Measurements from ENCODE around the gene SHC3.

Gene SHC3

DNA sequence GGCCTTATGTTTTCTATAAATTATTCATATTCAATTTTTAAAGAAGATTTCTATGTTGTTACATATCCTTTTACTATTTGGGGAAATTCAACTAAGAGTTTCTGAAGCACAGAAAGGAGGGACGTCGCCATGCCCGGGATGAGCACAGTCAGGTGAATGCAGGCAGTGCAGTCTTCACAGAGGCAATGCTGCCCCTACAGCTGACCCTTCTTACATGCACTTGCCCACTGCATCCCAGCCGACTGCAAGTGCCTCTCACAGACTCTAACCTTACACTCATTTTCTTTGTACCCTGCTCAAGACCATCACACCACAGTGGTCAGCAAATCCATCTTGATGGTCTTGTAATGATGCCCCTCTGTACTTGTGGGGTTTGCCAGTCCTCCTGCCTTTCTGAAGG lies 73.8 kb downstream of the SHC3 start:
- DNase-seq = no peak

DNA sequence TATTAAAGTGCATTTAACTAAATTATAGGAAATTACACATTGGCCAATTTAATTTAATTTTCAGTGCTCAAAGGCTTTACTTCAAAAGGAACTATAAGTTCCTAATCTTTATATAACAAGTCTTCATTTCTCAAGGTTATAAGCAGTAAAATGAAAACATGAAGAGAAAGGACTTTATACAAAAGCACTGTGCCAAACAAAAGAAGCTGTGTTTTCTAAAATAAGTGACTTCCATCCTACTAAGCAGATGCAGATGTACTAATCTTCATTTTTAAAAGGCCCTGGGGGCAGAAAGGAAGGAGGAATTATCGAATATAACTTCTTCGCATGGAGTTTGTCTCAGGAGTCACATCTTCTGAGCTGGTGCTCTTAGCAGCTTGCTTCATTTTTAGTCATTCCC lies 81.4 kb downstream of the SHC3 start:
- DNase-seq = no peak

- DNase-seq = no peak
Observed at GRCh38 chr9:89096807-89097206, 81.8 kb downstream of the SHC3 start.

- no peak for DNase-seq
Observed at GRCh38 chr9:89095761-89096528, 82.7 kb downstream of the SHC3 start.

DNA sequence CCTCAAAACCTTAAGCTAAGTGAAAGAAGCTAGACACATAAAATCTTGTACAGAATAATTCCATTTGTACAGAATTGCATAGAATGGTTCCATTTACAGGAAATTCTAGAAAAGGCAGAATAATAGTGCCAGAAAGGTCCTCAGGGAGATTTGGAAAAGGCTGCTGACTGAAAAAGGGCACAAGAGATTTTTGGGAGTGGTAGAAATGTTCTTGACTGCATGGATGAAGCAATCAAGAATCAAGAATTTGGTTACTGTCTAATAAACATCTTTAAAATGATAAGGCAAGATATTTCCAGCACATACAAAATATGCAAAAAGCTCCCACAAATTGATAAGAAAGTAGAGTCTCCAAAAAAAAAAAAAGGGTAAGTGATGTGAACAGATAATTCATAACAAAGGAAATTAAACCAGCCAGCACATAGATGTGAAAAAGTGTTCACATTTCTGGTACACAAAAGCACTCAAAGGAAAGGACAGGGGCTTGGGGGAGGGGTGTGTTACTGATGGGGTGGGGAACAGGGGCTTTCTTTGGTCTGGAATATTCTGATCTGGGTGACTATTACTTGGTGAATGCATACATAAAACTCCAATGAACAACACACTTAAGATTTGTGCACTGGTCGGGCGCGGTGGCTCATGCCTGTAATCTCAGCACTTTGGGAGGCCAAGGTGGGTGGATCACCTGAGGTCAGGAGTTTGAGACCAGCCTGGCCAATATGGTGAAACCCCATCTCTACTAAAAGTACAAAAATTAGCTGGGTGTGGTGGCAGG lies 85.2 kb downstream of the SHC3 start:
- no peak for DNase-seq

DNA sequence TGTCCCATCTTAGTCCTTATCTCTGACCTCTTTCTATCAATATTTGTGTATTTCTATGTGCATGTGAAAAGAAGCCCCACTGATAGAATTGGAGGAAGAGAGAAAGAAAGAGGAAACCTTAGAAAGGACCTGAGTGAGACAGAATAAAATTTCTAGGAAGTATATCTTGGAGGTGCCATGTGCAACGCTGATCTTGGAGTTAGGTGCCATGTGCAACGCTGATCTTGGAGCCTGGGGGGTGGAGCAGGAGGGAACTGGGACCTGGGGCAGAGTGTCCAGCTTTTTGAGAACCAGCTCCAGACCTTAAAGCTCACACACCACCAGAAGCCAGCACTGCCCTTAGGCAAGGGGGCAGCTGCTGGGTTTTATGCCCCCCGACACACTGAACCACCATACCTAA lies 89.4 kb downstream of the SHC3 start:
- no peak for DNase-seq

DNA sequence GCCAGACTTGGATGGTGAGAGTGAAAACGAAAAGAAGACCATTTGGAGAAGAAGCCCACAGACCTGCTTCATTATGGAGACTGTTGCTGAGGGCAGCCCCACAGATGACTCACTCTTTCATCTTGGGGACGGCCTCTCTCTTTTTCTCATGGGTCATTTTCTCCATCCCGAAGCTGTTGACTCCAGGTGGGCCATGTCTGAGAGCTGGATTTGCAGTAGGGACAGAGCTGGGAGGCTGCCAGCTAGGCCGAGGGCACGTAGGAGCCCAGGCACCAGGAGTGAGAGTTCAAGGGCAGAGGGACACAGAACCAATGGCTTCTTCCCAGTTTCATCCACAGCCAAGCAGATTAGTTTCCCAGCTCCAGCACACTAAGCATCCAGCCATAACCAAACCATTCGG lies 95.0 kb downstream of the SHC3 start:
- no peak for DNase-seq

GRCh38 chr9:89080193-89080592 lies 98.4 kb downstream of the SHC3 start:
- DNase-seq = no peak

DNA sequence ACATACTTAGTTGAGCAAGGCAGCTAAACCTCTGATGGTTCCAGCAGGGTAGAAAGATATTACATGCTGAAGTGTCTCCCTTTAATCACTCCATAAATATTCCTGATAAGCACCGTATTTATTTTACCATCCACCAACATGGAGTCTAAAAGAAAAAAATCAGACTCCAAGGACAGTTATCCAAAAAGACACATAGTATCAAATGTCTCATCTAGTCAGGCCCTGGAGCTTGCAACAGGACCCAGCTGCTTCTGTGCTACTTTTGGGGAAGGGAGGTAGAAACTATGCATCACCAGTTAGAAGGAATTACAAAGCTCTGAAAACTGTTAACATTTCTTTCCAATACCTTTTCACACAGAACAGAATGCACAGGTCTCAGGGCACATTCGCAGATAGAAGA lies 99.2 kb downstream of the SHC3 start:
- no peak for DNase-seq

DNA sequence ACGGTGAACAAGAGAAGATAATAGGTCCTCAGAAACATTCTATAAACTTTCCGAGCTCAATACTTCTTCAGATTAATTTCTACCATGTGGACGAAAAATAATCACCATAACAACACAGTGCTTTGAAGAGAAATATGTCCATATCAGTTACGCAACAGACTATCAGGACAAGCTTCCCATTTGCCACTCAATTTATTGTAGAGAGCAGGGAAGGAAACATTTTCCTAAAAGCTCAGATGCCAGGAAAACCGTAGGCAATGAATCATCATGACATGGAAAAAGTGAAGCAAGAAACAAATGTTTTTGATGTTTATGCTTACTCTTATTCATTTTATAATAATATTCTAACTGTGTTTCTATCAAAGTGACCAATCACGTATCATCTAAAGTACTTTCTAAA lies 99.8 kb downstream of the SHC3 start:
- DNase-seq = no peak

GRCh38 chr9:89078421-89078820 lies 100.2 kb downstream of the SHC3 start:
- DNase-seq = no peak

GRCh38 chr9:89077519-89077918 lies 101.1 kb downstream of the SHC3 start:
- peak; percentile 48 for DNase-seq

- DNase-seq = no peak
Observed at GRCh38 chr9:89073397-89073796, 105.2 kb downstream of the SHC3 start.

DNA sequence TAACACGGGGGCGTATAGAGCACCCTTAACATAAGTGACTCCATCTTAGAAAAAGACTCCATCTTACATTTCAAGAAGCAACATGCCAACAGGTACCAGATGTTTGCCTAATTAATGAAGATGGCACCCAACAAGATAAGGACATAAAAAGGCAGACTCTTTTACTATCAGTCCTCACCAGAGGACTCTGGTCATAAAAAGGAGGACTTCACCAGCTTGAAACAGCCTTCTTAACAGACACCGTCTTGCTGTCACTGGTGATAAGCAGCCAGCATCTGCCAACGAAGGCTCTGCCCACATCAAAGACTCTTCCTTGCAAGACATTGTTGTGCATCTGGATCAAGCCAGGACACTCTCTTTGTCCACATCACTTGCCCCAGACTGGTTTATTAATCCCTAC lies 107.0 kb downstream of the SHC3 start:
- DNase-seq = peak; percentile 92

DNA sequence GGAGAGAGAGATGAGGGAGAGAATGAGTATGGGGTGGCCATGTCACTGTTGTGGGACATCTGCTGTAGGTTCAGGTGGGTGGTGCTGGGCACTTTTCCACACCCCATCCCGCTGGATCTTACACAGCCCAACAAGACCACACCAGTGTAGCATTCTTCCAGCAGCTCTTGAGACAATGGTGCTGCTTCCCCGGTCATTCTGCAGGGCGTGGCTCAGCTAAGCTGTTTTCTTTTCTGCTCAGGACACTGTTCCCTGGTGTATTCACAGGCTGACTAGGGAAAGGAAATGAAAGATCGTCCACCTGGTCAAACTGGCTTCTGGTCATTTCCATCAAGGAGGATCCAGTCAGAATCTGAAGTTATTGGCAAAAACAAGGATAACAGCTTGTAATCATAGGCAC lies 111.8 kb downstream of the SHC3 start:
- DNase-seq = no peak

- no peak for DNase-seq
Observed at GRCh38 chr9:89065921-89066320, 112.7 kb downstream of the SHC3 start.

GRCh38 chr9:89060790-89061189 lies 117.8 kb downstream of the SHC3 start:
- no peak for DNase-seq

DNA sequence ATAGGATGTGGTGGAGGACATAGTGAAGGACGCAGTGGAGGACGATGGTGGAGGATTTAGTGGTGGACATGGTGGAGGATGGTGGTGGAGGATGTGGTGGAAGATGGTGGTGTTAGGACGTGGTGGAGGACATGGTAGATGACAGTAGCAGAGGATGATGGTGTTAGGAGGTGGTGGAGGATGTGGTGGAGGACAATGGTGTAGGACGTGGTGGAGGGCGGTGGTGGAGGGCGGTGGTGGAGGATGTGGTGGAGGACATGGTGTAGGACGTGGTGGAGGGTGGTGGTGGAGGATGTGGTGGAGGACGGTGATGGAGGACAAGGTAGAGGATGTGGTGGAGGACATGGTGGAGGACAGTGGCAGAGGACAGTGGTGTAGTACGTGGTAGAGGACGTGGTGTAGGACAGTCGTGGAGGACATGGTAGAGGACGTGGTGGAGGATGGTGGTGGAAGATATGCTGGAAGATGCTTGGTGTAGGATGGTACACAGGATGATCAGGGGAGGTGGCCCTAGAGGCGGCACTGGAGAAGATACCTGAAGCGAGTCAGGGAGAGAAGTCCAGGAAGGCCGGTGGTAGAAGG lies 118.6 kb downstream of the SHC3 start:
- DNase-seq = no peak

- no peak for DNase-seq
Observed at GRCh38 chr9:89058906-89059305, 119.7 kb downstream of the SHC3 start.

DNA sequence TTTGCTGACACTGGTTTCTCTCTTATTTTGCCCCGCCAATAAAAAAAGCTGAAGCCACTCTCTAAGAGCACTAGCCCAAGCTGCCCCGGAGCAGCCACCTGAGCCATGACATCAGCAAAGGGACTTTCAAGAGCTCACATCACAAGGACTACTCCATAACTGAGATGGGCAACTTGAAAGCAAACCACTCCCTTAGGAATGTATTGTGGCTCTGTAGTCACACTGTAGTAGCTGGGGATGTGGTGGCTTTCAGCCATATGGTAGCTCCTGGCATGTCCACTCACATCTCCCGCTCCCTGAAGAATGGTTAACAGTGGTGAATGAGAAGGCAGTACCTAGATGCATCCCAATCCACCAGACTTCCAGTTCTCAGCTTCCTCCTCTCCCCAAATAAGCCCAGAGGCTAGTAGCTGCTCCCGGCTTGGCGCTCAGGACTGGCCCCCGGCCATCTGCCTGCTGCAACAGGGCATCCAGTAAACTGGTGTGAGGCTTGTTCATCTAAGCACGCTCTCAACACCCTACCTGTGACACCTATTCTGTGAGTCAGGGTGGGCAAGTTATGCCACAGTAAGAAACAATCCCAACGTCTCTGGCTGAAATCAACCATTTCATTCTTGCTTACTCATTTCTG lies 123.6 kb downstream of the SHC3 start:
- DNase-seq = no peak

DNA sequence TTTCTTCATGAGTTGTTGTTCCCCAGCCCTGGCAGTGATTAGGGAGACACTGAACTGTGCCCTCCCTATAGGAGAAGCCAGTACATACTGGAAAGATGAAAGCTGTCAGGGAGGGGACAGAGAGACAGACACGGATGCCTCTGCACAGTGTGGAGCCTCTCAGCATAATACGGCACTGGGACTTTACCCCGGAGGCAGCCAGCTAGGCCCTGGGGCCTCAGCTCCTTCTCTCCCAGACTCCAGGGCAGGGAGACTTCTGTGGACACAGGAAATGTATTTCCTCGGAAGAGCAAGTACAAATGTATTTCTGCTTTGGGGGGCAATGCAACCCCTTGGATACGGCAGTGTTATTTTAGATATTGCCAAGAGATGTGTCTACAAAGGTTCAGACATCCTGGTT lies 125.3 kb downstream of the SHC3 start:
- no peak for DNase-seq

- DNase-seq = peak; percentile 98
Observed at GRCh38 chr9:89052470-89053097, 126.0 kb downstream of the SHC3 start.

GRCh38 chr9:89051421-89052025 lies 127.1 kb downstream of the SHC3 start:
- no peak for DNase-seq

All from hematopoietic multipotent progenitor cell treated with erythropoietin and hydrocortisone succinate and interleukin-3 and kit ligand, for 8 days (in vitro differentiated cells).